ENCODE data around the gene DTNB.

The DTNB gene

DNA sequence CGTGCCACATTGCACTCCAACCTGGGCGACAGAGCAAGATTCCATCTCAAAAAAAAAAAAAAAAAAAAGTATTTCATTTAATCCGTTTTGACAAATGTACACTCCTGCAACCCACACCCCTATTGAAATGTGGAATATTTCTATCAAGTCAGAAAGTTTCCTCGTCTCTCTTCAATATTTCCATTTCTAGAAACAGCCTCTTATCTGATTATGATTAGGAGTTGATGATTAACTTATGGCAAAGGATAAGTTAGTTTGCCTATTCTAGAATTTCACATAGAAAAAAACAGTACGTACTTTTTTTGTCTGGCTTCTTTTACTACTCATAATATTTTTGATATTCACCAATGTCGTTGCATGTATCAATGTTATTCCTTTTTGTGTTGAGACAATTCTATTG lies 224.6 kb downstream of the DTNB start:
- no peak for DNase-seq (ENCODE audit: low read depth)
- TF ChIP-seq, protein P1, sequence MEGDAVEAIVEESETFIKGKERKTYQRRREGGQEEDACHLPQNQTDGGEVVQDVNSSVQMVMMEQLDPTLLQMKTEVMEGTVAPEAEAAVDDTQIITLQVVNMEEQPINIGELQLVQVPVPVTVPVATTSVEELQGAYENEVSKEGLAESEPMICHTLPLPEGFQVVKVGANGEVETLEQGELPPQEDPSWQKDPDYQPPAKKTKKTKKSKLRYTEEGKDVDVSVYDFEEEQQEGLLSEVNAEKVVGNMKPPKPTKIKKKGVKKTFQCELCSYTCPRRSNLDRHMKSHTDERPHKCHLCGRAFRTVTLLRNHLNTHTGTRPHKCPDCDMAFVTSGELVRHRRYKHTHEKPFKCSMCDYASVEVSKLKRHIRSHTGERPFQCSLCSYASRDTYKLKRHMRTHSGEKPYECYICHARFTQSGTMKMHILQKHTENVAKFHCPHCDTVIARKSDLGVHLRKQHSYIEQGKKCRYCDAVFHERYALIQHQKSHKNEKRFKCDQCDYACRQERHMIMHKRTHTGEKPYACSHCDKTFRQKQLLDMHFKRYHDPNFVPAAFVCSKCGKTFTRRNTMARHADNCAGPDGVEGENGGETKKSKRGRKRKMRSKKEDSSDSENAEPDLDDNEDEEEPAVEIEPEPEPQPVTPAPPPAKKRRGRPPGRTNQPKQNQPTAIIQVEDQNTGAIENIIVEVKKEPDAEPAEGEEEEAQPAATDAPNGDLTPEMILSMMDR (IDR thresholded peaks at IDR 0.05; ENCODE audit: control insufficient read depth, extremely low read depth, insufficient read depth) = no peak
- H3K4me3 ChIP-seq (ENCODE audit: low read depth, low read length) = no peak overlapping the region

DNA sequence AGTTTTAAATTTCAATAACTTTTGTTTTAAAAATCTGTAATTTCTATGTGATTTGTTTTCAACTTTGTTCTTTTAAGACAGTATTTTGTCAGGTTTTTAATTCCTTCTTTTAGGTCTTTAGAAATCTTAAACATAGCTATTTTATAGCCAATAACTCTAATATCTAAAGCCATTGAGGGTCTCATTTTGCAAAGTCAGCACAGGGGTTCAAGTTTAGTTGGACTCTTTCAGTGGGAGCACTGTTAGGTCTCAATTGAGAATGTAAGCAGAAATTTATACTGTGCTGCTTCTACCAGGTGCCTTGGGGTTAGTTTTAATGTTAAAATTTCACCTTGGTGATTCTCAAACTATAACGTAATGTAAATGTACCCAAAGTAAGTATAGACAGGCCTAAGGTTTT lies 226.4 kb downstream of the DTNB start:
- TF ChIP-seq, protein P1 (IDR thresholded peaks at IDR 0.05; ENCODE audit: control insufficient read depth, extremely low read depth, insufficient read depth) = no peak
- no peak for DNase-seq (ENCODE audit: low read depth)
- H3K4me3 ChIP-seq (ENCODE audit: low read depth, low read length) = no peak overlapping the region

DNA sequence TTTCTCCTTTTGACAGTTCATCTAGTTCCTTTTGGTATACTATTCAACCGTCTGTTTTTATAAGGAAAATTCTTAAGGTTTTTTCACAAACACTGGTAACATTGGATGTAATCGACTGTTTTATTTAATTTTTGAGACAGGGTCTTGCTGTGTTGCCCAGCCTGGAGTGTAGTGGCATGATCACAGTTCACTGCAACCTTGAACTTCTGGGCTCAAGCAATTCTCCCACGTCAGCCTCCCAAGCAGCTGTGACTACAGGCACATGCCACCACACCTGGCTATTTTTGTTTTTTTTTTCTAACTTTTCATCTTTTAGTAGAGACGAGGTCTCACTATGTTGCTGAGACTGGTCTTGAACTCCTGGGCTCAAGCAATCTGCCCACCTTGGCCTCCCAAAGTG lies 227.3 kb downstream of the DTNB start:
- no peak overlapping the region for H3K4me3 ChIP-seq (ENCODE audit: low read depth, low read length)
- TF ChIP-seq, protein P1 (IDR thresholded peaks at IDR 0.05; ENCODE audit: control insufficient read depth, extremely low read depth, insufficient read depth) = no peak
- no peak for DNase-seq (ENCODE audit: low read depth)

DNA sequence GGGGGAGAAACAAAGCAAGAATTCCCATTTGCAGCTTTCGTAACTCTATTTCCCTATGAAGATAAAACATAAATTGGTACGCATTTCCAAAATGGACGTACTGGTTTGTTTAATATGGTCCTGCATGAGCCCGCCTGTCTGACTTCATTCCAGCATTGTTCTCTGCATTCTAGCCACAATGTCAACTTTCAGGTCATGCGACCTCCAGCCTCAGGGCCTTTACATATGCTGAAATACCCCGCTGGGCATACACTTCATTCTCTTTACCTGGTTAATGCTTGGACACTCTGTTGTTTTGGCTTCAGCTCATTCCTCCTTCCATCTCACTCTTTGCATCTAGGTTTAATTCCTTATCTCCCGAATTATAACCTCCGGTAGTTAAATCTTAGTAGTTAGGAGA lies 227.9 kb downstream of the DTNB start:
- no peak overlapping the region for H3K4me3 ChIP-seq (ENCODE audit: low read depth, low read length)
- no peak for DNase-seq (ENCODE audit: low read depth)
- TF ChIP-seq, protein P1 (IDR thresholded peaks at IDR 0.05; ENCODE audit: control insufficient read depth, extremely low read depth, insufficient read depth) = no peak

DNA sequence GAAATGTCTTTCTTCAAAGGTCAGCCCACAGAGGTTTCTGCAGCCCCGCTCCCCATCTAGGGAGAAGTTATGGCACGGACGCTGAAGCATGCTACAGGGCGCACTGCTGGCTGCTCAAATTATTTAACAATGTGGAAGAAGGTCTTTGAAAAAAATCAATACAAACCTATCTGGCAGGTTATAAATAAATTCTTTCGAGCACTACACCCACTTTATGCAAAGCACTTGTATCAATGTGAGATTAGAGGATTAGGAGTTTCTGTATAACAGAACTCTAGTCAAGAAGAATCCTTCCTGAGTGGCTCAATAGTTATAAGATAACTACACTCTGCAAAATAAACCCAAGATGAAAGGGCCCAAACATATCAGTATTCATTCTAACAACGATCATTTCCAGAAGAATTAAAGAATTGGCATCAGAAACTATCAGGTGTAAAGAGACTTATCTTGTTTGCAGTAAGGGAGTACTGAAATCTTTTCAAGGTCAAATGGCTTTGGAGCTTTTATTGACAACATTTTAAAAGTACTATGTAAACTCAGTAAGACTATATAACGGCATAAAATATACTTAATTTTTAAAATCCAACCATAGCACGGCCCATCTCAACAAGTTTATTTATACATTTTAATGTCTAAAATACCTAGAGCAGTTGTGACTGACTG lies 228.6 kb downstream of the DTNB start:
- TF ChIP-seq, protein P1 (IDR thresholded peaks at IDR 0.05; ENCODE audit: control insufficient read depth, extremely low read depth, insufficient read depth) = no peak
- no peak overlapping the region for H3K4me3 ChIP-seq (ENCODE audit: low read depth, low read length)

DNA sequence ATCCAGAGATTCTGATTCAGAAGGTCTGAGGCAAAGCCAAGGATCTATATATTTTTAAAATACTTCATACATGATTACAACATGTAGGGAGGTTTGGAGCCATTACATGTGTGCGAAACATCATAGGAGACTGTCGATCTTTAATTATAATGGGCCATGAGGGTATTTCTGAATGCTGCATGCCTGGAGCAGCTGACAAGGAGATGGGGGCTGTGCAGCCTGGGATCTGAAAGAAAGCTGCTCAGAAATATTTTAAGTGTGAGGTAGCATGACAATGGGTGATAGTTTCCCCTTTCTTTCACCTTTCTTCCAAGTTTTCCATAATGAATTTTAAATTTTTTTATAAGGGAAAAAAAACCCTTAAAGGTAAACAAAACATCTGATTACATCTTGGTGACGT lies 229.6 kb downstream of the DTNB start:
- TF ChIP-seq, protein P1 (IDR thresholded peaks at IDR 0.05; ENCODE audit: control insufficient read depth, extremely low read depth, insufficient read depth) = no peak
- H3K4me3 ChIP-seq (ENCODE audit: low read depth, low read length) = no peak overlapping the region
- DNase-seq (ENCODE audit: low read depth) = no peak

More for the DNA sequence above, 228.6 kb downstream of the DTNB start:
- DNase-seq (ENCODE audit: low read depth) = no peak

DNA sequence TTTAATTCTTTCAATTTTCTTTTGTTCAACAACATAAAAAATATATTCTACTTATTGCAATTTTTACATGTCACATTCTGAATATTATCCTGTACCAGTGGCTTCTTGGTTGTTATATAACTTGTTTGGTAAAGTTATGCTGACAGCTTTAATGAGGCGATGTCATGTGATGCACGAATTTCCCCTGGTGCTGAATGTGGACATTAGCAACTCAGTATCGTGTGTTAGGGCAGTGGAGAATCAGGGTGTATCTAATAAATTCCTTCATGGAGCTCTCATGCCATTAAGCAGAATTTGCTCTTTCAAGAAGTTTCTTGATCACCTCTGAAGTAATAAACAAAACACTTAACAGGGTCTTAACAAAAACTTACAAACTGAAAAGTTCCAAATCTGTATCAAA lies 232.0 kb downstream of the DTNB start:
- H3K4me3 ChIP-seq (ENCODE audit: low read depth, low read length) = no peak overlapping the region
- TF ChIP-seq, protein P1 (IDR thresholded peaks at IDR 0.05; ENCODE audit: control insufficient read depth, extremely low read depth, insufficient read depth) = no peak
- DNase-seq (ENCODE audit: low read depth) = no peak

Measured in LNCaP clone FGC (cell line).